GM19043 (cell line): ENCODE data around the gene PROB1.

ENCODE experiments used
- ATAC-seq: cut with Tn5 transposase; IDR thresholded peaks from one replicate; pipeline ENCODE4 v1.9.1; 2021; ENCODE audit warnings: low read depth; ENCODE audit not compliant: unreplicated experiment

Gene PROB1

GRCh38 chr5:139341689-139342422, 53.0 kb downstream of the PROB1 start, which contains the start of gene PAIP2:
TSS of gene PAIP2 (plus strand) at chr5:139341854. CDS start at chr5:139363785, 21,931 bp downstream.
- ATAC-seq: peak; percentile 89

DNA sequence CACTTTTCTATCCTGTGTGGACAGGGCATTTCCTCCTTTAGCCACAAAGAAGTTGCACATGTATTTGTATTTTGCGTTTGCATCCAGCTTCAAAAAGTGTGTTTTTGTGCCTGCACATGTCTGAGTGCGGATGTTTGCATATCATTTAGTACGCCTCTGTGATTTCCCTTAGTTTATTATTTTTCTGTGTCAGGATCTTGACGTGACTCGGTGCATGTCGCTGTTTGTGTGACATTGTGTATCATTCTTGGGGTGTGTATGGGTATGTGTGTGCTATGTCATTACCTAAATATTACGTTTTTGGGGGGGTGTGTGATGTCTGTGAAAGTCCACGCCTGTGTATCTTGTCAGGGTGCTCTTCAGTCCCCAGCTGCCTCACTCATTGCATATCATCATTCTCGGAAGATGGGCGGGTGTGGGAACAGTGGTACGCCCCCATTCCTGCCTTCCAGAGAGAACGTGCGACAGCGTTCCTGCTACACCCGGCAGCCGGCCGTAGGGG, 53.7 kb downstream of the PROB1 start:
- ATAC-seq: no peak
